ENCODE results near the gene WDR33.
A peak's percentile ranks its signal among the peaks of the same experiment; 100 is the strongest.

WDR33 gene

GRCh38 chr2:127664895-127665225 is 146.1 kb downstream of the WDR33 start:
- no peak overlapping the region for H3K4me3 ChIP-seq (ENCODE audit: low read length)
- DNase-seq (ENCODE audit: low read depth), result no peak
- TF ChIP-seq CTCF (IDR thresholded peaks at IDR 0.05; ENCODE audit: insufficient read depth, low read depth, low read length, missing control alignments), result no peak

GRCh38 chr2:127664065-127664894 is 146.7 kb downstream of the WDR33 start:
- TF ChIP-seq CTCF (IDR thresholded peaks at IDR 0.05; ENCODE audit: insufficient read depth, low read depth, low read length, missing control alignments), result no peak
- no peak overlapping the region for H3K4me3 ChIP-seq (ENCODE audit: low read length)
- DNase-seq (ENCODE audit: low read depth), result no peak

GRCh38 chr2:127663566-127664064 is 147.4 kb downstream of the WDR33 start:
- no peak for TF ChIP-seq CTCF (IDR thresholded peaks at IDR 0.05; ENCODE audit: insufficient read depth, low read depth, low read length, missing control alignments)
- no peak overlapping the region for H3K4me3 ChIP-seq (ENCODE audit: low read length)
- DNase-seq (ENCODE audit: low read depth), result no peak

- TF ChIP-seq CTCF (IDR thresholded peaks at IDR 0.05; ENCODE audit: insufficient read depth, low read depth, low read length, missing control alignments), result no peak
- peak; percentile 25 for DNase-seq (ENCODE audit: low read depth)
- no peak overlapping the region for H3K4me3 ChIP-seq (ENCODE audit: low read length)
These were observed 147.9 kb downstream of the WDR33 start for GRCh38 chr2:127662937-127663565.

- no peak for DNase-seq (ENCODE audit: low read depth)
- no peak for TF ChIP-seq CTCF (IDR thresholded peaks at IDR 0.05; ENCODE audit: insufficient read depth, low read depth, low read length, missing control alignments)
- no peak overlapping the region for H3K4me3 ChIP-seq (ENCODE audit: low read length)
These were observed 148.9 kb downstream of the WDR33 start for GRCh38 chr2:127661949-127662510.

GRCh38 chr2:127661072-127661649 is 149.8 kb downstream of the WDR33 start:
- no peak overlapping the region for H3K4me3 ChIP-seq (ENCODE audit: low read length)
- no peak for DNase-seq (ENCODE audit: low read depth)
- TF ChIP-seq CTCF (IDR thresholded peaks at IDR 0.05; ENCODE audit: insufficient read depth, low read depth, low read length, missing control alignments), result no peak

Measured in epithelial cell of esophagus (primary cell).